T47D (cell line): ENCODE measurements around the gene THSD7A.

Source experiments
- DNase-seq, 2 experiments: peaks; one replicate each; pipeline versions ENCODE4 v3.0.0 to v3.0.0-alpha.2; 2011 to 2012; ENCODE audit warnings: low read depth in 1 of 2, low spot score in 1 of 2
- JUND ChIP-seq: IDR thresholded peaks from 2 replicates; pipeline ENCODE4 v1.6.1; 2012; ENCODE audit warnings: low read depth
- in situ Hi-C: cut with HindIII; loops from 2 replicates; pipeline ENCODE4 v1.10.0; 2016; ENCODE audit warnings: low sequenced_read_pairs, low pct_unique_long_range_greater_than_20kb

The THSD7A gene

GRCh38 chr7:11416641-11417458 is 415.1 kb downstream of the THSD7A start:
- no peak for DNase-seq
- in situ Hi-C loops = no loop called here
- TF ChIP-seq JUND = no peak

GRCh38 chr7:11415101-11415500 is 416.9 kb downstream of the THSD7A start:
- in situ Hi-C loops = no loop called here
- peak; percentile 33 to 91 for DNase-seq
- TF ChIP-seq JUND = peak; percentile 20; the same call in 1 of the 2 replicates

- DNase-seq = no peak
- in situ Hi-C loops = no loop called here
- no peak for TF ChIP-seq JUND
Observed at GRCh38 chr7:11413901-11414300, 418.1 kb downstream of the THSD7A start.

DNA sequence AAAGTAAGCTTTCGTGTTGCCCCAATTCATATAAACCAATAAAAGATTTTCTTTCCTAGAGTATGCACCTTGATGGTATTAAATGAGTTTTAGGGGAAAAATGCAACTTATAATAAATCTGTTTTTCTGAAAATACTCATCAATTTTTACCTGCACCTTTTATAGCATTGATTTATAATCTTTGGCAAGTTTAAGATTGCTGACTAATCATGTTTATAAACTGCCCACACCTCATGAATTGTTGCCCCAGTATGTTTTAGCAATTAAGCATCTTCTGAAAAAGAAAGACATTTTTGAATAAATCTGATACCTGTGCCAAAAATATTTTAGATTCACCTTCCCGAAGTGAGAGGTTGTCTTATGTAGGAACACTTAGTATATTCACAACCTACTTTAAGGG is 420.0 kb downstream of the THSD7A start:
- DNase-seq = no peak
- no peak for TF ChIP-seq JUND
- in situ Hi-C loops = no loop called here

GRCh38 chr7:11410656-11411644 is 421.0 kb downstream of the THSD7A start:
- in situ Hi-C loops = no loop called here
- no peak for TF ChIP-seq JUND
- DNase-seq = no peak

DNA sequence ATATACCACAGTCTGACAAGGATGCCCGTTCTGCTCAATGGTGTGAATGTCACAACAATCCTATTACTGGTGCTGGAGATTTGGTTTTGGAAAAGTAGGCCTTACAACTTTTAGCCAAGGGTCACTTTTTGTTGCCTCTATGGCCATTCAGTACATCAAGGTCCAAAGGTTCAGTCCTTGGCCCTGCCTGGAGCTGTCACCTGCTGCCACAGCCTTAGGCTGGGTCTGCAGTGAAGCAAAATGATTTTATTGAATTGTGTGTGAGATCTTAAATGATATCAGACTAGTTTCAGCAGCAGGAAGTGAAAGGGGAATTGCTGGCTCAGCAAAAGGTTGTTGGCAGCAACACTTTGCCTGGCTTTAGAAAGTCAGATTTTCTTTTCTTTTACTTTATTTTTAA is 427.6 kb downstream of the THSD7A start:
- no peak for DNase-seq
- TF ChIP-seq JUND = no peak
- in situ Hi-C loops = no loop called here

DNA sequence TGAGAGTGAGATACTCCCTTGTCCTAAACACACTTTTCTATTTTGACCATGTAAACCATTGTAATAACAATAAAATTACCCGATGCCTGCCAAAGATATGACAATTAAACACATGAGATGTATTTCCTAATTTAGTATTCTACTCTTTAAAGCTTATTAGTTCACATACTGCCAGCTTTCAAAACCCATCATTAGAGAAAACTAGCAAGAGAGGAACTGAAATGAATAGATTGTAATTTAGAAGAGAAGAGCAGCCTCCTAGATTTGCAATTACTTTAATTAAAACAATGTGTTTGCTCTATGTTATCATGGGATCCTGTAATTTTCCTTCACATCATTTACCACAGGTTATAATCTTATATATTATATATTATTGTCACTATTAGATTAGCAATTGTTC is 428.2 kb downstream of the THSD7A start:
- no peak for TF ChIP-seq JUND
- no peak for DNase-seq
- in situ Hi-C loops = no loop called here

DNA sequence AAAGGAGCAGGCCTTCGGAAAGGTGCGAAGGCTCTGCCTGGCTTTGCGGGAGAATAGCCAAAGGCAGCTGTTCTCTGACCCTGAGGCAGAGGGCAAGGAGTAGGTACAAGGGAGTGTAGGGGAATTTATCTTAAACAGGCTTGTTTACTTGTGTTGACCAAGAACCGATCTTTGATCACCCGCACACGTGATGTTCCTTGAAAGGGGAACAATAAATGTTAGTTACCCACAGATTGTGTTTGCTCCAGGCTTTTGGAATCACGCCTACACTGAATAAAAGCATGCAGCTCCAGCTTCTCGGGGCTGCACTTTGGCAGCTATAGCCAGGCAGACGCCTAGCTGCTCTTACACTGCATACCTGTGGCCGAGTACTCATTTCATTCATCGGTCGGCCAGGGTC is 437.6 kb downstream of the THSD7A start:
- in situ Hi-C loops = no loop called here
- no peak for DNase-seq
- TF ChIP-seq JUND = no peak

- no peak for DNase-seq
- no peak for TF ChIP-seq JUND
- in situ Hi-C loops = no loop called here
Observed at GRCh38 chr7:11379641-11380040, 452.4 kb downstream of the THSD7A start.

- in situ Hi-C loops = no loop called here
- no peak for TF ChIP-seq JUND
- no peak for DNase-seq
Observed at GRCh38 chr7:11376529-11376928, 455.5 kb downstream of the THSD7A start.

DNA sequence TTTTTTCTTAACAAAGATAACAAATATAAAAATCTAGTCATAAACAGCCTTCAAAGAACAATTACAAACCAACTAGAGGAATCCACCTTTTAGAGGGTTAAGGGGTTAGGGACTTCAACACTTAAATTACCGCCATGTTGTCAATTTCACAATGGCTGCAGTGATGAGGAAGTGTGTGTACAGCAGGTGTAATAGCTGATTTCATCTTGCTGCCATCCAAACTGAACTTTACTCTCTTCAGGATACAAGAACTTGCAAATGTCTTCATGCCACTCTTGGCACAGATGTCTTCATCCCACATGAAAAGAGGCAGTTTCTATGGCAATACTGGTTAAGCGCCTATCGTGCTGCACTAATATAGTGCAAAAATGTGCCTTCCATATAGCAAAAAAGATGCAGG is 457.4 kb downstream of the THSD7A start:
- no peak for DNase-seq
- in situ Hi-C loops = no loop called here
- TF ChIP-seq JUND = no peak

DNA sequence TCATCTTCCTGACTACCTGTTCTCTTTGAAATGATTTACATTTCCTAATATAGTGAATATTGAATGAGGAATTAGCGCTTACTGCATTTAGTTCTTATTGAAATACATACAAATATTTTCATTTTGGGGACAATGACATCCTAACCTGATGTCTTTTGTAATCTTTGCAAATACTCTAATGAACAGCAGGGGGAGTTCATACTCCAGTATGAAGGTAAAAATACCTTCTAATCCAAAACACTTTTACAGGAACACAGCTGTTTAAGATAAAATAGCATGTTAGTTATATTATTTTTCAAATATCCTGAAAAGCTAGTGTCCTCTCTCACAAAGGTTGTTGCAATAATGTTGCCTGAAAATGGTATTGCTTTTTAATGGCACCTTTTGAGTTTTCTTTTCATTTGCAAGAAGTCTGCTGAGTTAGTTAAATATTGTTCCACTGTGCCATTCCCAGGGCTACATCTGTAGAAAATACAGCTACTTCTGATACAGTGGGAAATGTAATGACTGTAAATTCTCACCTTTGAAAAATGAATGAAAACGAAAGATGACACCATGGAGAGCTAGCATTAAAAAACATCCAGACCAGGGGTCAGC is 458.4 kb downstream of the THSD7A start:
- in situ Hi-C loops = no loop called here
- no peak for TF ChIP-seq JUND
- peak in 1 of 2 experiments; percentile 61 for DNase-seq

GRCh38 chr7:11369696-11370095 is 462.3 kb downstream of the THSD7A start:
- no peak for DNase-seq
- in situ Hi-C loops = no loop called here

More at GRCh38 chr7:11369696-11370095, 462.3 kb downstream of the THSD7A start:
- no peak for TF ChIP-seq JUND
